Cardiac muscle cell (in vitro differentiated cells and primary cell): Measurements from ENCODE around the gene PDYN. TPM values are rescaled to one million over a fixed set of nuclear protein-coding genes. Genes with fewer than 3 reads are reported as not detected.

ENCODE experiments used
- DNase-seq, 2 donors: peaks; one replicate each; pipeline versions ENCODE4 v3.0.0 to v3.0.0-alpha.2; 2010 to 2017; ENCODE audit warnings: low read depth in 1 of 2, low spot score in 1 of 2
- H3K27ac ChIP-seq: fragments of 200-600 bp; sonication (generic); 2 replicates; pipeline ENCODE4 v1.5.1; 2016
- H3K27me3 ChIP-seq: fragments of 200-600 bp; sonication (generic); 2 replicates; pipeline ENCODE4 v1.6.0; 2016; ENCODE audit warnings: control low read depth
- H3K36me3 ChIP-seq: fragments of 200-600 bp; sonication (generic); 2 replicates; pipeline ENCODE4 v1.5.1; 2016; ENCODE audit warnings: control low read depth
- H3K4me1 ChIP-seq: fragments of 200-600 bp; sonication (generic); 2 replicates; pipeline ENCODE4 v1.8.1; 2017; ENCODE audit warnings: low read depth, mild to moderate bottlenecking, mixed run types
- H3K4me3 ChIP-seq: fragments of 200-600 bp; sonication (generic); 2 replicates; pipeline ENCODE4 v1.5.1; 2016; ENCODE audit warnings: mild to moderate bottlenecking
- H3K9me3 ChIP-seq: fragments of 200-600 bp; sonication (generic); 2 replicates; pipeline ENCODE4 v1.5.1; 2017; ENCODE audit warnings: low read depth, mild to moderate bottlenecking, control low read depth
- CTCF ChIP-seq: IDR thresholded peaks from 2 replicates; pipeline ENCODE4 v1.5.1; 2012; ENCODE audit warnings: low read depth, mild to moderate bottlenecking, low read length
- polyA plus RNA-seq: library from polyadenylated mRNA; unstranded; fragments of >200 nt; fragmentation: Nextera tagmentation; extraction: Ambion mirVana; gene quantifications from 2 replicates; pipeline ENCODE4 v1.2.1, GENCODE V29; 2016
- total RNA-seq: library from RNA; depleted of rRNA; stranded (reverse); fragments of >200 nt; gene quantifications from 2 replicates; pipeline ENCODE4 v1.2.3, GENCODE V29; 2016

The PDYN gene
- total and polyA plus RNA-seq, 2 experiments from 2014 or later: 0.33 to 1.2 TPM

DNA sequence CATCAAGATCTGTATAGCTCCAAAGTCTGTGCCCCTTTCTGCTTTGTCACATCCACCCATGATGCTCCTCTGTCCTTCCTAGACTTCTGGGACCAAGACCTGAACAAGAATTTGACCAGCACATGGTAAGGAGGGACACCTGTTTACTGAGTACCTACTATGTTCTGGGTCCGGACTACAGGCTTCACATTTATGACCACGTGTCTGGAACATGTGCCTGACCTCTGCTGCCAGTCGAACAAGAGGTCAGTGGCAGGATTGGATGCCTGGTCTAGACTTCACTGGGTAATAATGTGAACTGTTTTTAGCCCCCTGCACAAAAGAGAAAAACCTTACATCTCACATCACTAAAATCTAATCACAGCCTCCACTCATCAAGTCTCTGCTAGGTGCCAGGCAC is 7.3 kb upstream of the PDYN start:
- Histone ChIP-seq H3K36me3 (no peaks in the 10 kb centered on the region), H3K27me3 (peaks cover 98% of the 10 kb centered on the region), H3K4me3 (no peak overlapping the region), H3K4me1 (no peaks in the 10 kb centered on the region), H3K9me3 (no peaks in the 10 kb centered on the region), H3K27ac (no peak overlapping the region)
- no peak for TF ChIP-seq CTCF
- no peak for DNase-seq

GRCh38 chr20:2000285-2000684 is 6.4 kb upstream of the PDYN start:
- Histone ChIP-seq H3K36me3 (no peaks in the 10 kb centered on the region), H3K27ac (no peak overlapping the region), H3K27me3 (peaks cover 100% of the 10 kb centered on the region), H3K4me1 (no peaks in the 10 kb centered on the region), H3K4me3 (no peak overlapping the region), H3K9me3 (no peaks in the 10 kb centered on the region)
- TF ChIP-seq CTCF: no peak
- DNase-seq: no peak

- no peak for TF ChIP-seq CTCF
- Histone ChIP-seq H3K36me3 (no peaks in the 10 kb centered on the region), H3K27ac (no peak overlapping the region), H3K4me3 (no peak overlapping the region), H3K9me3 (no peaks in the 10 kb centered on the region), H3K4me1 (no peaks in the 10 kb centered on the region), H3K27me3 (peaks cover 100% of the 10 kb centered on the region)
- DNase-seq: no peak
Measured at GRCh38 chr20:1998715-1999114, 4.9 kb upstream of the PDYN start.

DNA sequence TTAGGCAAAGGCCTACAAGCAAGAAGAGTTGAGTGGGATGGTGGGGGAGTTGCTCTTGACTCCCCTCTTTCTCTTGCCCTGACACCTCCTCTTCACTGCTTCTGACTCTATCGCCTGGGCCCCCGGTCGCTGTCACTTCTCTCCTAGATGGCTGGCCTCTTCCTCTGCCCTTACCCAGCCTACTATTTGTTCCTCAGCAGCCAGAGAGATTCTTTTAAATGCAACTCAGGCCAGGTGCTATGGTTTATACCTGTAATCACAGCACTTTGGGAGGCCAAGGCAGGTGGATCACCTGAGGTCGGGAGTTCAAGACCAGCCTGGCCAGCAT is 4.3 kb upstream of the PDYN start:
- Histone ChIP-seq H3K36me3 (no peaks in the 10 kb centered on the region), H3K27me3 (peaks cover 100% of the 10 kb centered on the region), H3K27ac (no peak overlapping the region), H3K9me3 (no peaks in the 10 kb centered on the region), H3K4me3 (no peak overlapping the region), H3K4me1 (no peaks in the 10 kb centered on the region)
- no peak for DNase-seq
- no peak for TF ChIP-seq CTCF

- TF ChIP-seq CTCF: no peak
- Histone ChIP-seq H3K27me3 (peaks cover 100% of the 10 kb centered on the region), H3K36me3 (no peaks in the 10 kb centered on the region), H3K9me3 (no peaks in the 10 kb centered on the region), H3K27ac (no peak overlapping the region), H3K4me1 (no peaks in the 10 kb centered on the region), H3K4me3 (no peak overlapping the region)
- DNase-seq: no peak
Measured at GRCh38 chr20:1997483-1998192, 3.8 kb upstream of the PDYN start.
